ENCODE results near the gene ENTPD5. TPM values are rescaled to one million over a fixed set of nuclear protein-coding genes. Genes with fewer than 3 reads are reported as not detected.

ENTPD5 gene
- total and polyA plus RNA-seq, 2 donors (not counting 1 experiment from before 2014, with no cell fraction given): 5.5 to 14.7 TPM

- Mint-ChIP-seq H3K4me3 (no peak overlapping the region), H3K4me1 (peaks cover 2% of the 10 kb centered on the region), H3K9me3 (ENCODE audit: insufficient read depth) (no peaks in the 10 kb centered on the region), H3K27ac (no peak overlapping the region), H3K27me3 (no peaks in the 10 kb centered on the region)
- Histone ChIP-seq H3K79me2 (ENCODE audit: control insufficient read depth, insufficient read depth, low read length) (no peaks in the 10 kb centered on the region), H3K4me2 (replicated peaks; ENCODE audit: low read depth, low read length, poor library complexity, severe bottlenecking) (no peak overlapping the region), H3K4me1 (ENCODE audit: control insufficient read depth in 2 of 2, insufficient read depth in 2 of 2, low read length in 2 of 2) (no peaks in the 10 kb centered on the region), H2AFZ (ENCODE audit: insufficient read depth, low read depth, low read length, poor library complexity, severe bottlenecking) (no peak overlapping the region), H3K4me3 (ENCODE audit: control extremely low read depth in 1 of 5, extremely low read depth in 1 of 5, insufficient read depth in 1 of 5, low read depth in 2 of 5, low read length in 4 of 5) (no peak overlapping the region), H3K9me3 (ENCODE audit: control extremely low read depth in 1 of 3, control insufficient read depth in 2 of 3, insufficient read depth in 1 of 3, low read length in 2 of 3) (no peaks in the 10 kb centered on the region), H3K36me3 (replicated peaks in 1 of 2; ENCODE audit: control extremely low read depth in 1 of 2, control insufficient read depth in 1 of 2, extremely low read depth in 1 of 2, insufficient read depth in 2 of 2, low read length in 1 of 2) (peaks cover 0 to 9% of the 10 kb centered on the region in 2 experiments), H3K27me3 (replicated peaks in 1 of 4; ENCODE audit: control extremely low read depth in 1 of 4, control insufficient read depth in 3 of 4, insufficient read depth in 4 of 4, low read length in 3 of 4) (no peaks in the 10 kb centered on the region), H3K9ac (ENCODE audit: low read length) (no peak overlapping the region), H3K27ac (ENCODE audit: low read length in 2 of 2) (no peak overlapping the region), H4K20me1 (ENCODE audit: control insufficient read depth, insufficient read depth, low read length, poor library complexity, severe bottlenecking) (no peaks in the 10 kb centered on the region)
- intact Hi-C loops (cut with micrococcal nuclease): no loop called here
- WGBS (ENCODE audit: insufficient coverage): 100% methylated on average over 1 of the region's 2 CpGs
- POLR2A ChIA-PET: no interaction called here
- CTCF ChIA-PET: no interaction called here
- ATAC-seq (ENCODE audit: low read depth) (no peak), DNase-seq (no peak)
- TF ChIP-seq EZH2 (IDR thresholded peaks at IDR 0.05; ENCODE audit: borderline replicate concordance, insufficient read depth, low read depth, low read length, poor library complexity, severe bottlenecking) (no peak), CTCF (IDR thresholded peaks at IDR 0.05) (no peak)
These were observed 20.4 kb downstream of the ENTPD5 start for GRCh38 chr14:73998726-73999125.

GRCh38 chr14:73997944-73998447 is 21.1 kb downstream of the ENTPD5 start:
- no peak overlapping the region for H3K9ac ChIP-seq (ENCODE audit: low read length)
- no peak overlapping the region for H3K4me3 Mint-ChIP-seq
- CTCF ChIA-PET: no interaction called here

More at GRCh38 chr14:73997944-73998447, 21.1 kb downstream of the ENTPD5 start:
- peaks cover 2% of the 10 kb centered on the region for H3K4me1 Mint-ChIP-seq
- intact Hi-C loops (cut with micrococcal nuclease): no loop called here
- POLR2A ChIA-PET: no interaction called here
- Histone ChIP-seq H4K20me1 (ENCODE audit: control insufficient read depth, insufficient read depth, low read length, poor library complexity, severe bottlenecking) (no peaks in the 10 kb centered on the region), H3K4me1 (ENCODE audit: control insufficient read depth in 2 of 2, insufficient read depth in 2 of 2, low read length in 2 of 2) (no peaks in the 10 kb centered on the region), H3K79me2 (ENCODE audit: control insufficient read depth, insufficient read depth, low read length) (no peaks in the 10 kb centered on the region), H2AFZ (ENCODE audit: insufficient read depth, low read depth, low read length, poor library complexity, severe bottlenecking) (no peak overlapping the region), H3K4me2 (replicated peaks; ENCODE audit: low read depth, low read length, poor library complexity, severe bottlenecking) (no peak overlapping the region), H3K27me3 (replicated peaks in 1 of 4; ENCODE audit: control extremely low read depth in 1 of 4, control insufficient read depth in 3 of 4, insufficient read depth in 4 of 4, low read length in 3 of 4) (no peaks in the 10 kb centered on the region), H3K36me3 (replicated peaks in 1 of 2; ENCODE audit: control extremely low read depth in 1 of 2, control insufficient read depth in 1 of 2, extremely low read depth in 1 of 2, insufficient read depth in 2 of 2, low read length in 1 of 2) (peaks cover 0 to 9% of the 10 kb centered on the region in 2 experiments), H3K4me3 (ENCODE audit: control extremely low read depth in 1 of 5, extremely low read depth in 1 of 5, insufficient read depth in 1 of 5, low read depth in 2 of 5, low read length in 4 of 5) (no peak overlapping the region), H3K27ac (ENCODE audit: low read length in 2 of 2) (no peak overlapping the region), H3K9me3 (ENCODE audit: control extremely low read depth in 1 of 3, control insufficient read depth in 2 of 3, insufficient read depth in 1 of 3, low read length in 2 of 3) (no peaks in the 10 kb centered on the region)
- ATAC-seq (ENCODE audit: low read depth) (no peak), DNase-seq (no peak)
- no peak overlapping the region for H3K27ac Mint-ChIP-seq
- TF ChIP-seq CTCF (IDR thresholded peaks at IDR 0.05) (no peak), EZH2 (IDR thresholded peaks at IDR 0.05; ENCODE audit: borderline replicate concordance, insufficient read depth, low read depth, low read length, poor library complexity, severe bottlenecking) (no peak)
- 97% methylated on average over 7 of the region's 7 CpGs for WGBS (ENCODE audit: insufficient coverage)
- H3K9me3 Mint-ChIP-seq (ENCODE audit: insufficient read depth): no peaks in the 10 kb centered on the region
- H3K27me3 Mint-ChIP-seq: no peaks in the 10 kb centered on the region

Measured in B cell (primary cell).